PC-9 (cell line): ENCODE measurements around the gene AIF1L. TPM values are rescaled to one million over a fixed set of nuclear protein-coding genes. Genes with fewer than 3 reads are reported as not detected.
A peak's percentile ranks its signal among the peaks of the same experiment; 100 is the strongest.

Experiments
- BruUV-seq: library from RNA; stranded (reverse); fragments of 400-500 nt; replicated peaks from 2 replicates; lab custom pipeline; 2021; lab: Mats Ljungman, UMichigan
- CTCF ChIA-PET: fragments of 300-600 bp; sonication (Branson Sonifier 250); formaldehyde crosslinking; loops from one replicate; lab custom pipeline; 2022; ENCODE audit warnings: antibody characterized with exemption; lab: Charles Lee
- POLR2A ChIA-PET: fragments of 300-600 bp; sonication (Branson Sonifier 250); formaldehyde crosslinking; loops from one replicate; lab custom pipeline; 2022; ENCODE audit warnings: antibody characterized with exemption; ENCODE audit not compliant: unreplicated experiment; lab: Charles Lee
- DNase-seq, 2 experiments: peaks; one replicate each; pipeline versions ENCODE4 v3.0.0 to v3.0.0-alpha.2; 2015 to 2022; ENCODE audit warnings: mixed read lengths in 1 of 2
- H2AFZ ChIP-seq: fragments of 200-600 bp; sonication (generic); 2 replicates; pipeline ENCODE4 v1.8.1; 2017; ENCODE audit warnings: antibody characterized with exemption
- H3F3A ChIP-seq: fragments of 200-600 bp; sonication (generic); 2 replicates; pipeline ENCODE4 v1.8.1; 2017; ENCODE audit warnings: antibody characterized with exemption, mild to moderate bottlenecking, low read depth; ENCODE audit not compliant: insufficient read depth
- H3K27ac ChIP-seq: fragments of 200-600 bp; sonication (generic); 2 replicates; pipeline ENCODE4 v1.6.1; 2016; ENCODE audit warnings: mixed run types
- H3K27me3 ChIP-seq: fragments of 200-600 bp; sonication (generic); 2 replicates; pipeline ENCODE4 v1.6.1; 2016; ENCODE audit warnings: low read depth, mixed run types; ENCODE audit not compliant: insufficient read depth
- H3K36me3 ChIP-seq: fragments of 200-600 bp; sonication (generic); 2 replicates; pipeline ENCODE4 v1.6.1; 2016; ENCODE audit warnings: low read depth, mixed run types
- H3K4me1 ChIP-seq: fragments of 200-600 bp; sonication (generic); replicated peaks from 2 replicates; pipeline ENCODE4 v1.6.1; 2016; ENCODE audit warnings: mixed run types; ENCODE audit not compliant: insufficient read depth
- H3K4me2 ChIP-seq: fragments of 200-600 bp; sonication (generic); 2 replicates; pipeline ENCODE4 v1.6.1; 2017; ENCODE audit warnings: mixed run types
- H3K4me3 ChIP-seq: fragments of 200-600 bp; sonication (generic); 2 replicates; pipeline ENCODE4 v1.6.1; 2016; ENCODE audit warnings: mixed run types
- H3K79me2 ChIP-seq: fragments of 200-600 bp; sonication (generic); 2 replicates; pipeline ENCODE4 v1.6.1; 2017; ENCODE audit warnings: low read depth, mixed run types
- H3K9me2 ChIP-seq: fragments of 200-600 bp; sonication (generic); 2 replicates; pipeline ENCODE4 v1.8.1; 2017; ENCODE audit warnings: mild to moderate bottlenecking; ENCODE audit not compliant: insufficient read depth
- H3K9me3 ChIP-seq: fragments of 200-600 bp; sonication (generic); 2 replicates; pipeline ENCODE4 v1.8.1; 2016; ENCODE audit warnings: low read depth; ENCODE audit not compliant: insufficient read depth
- H4K20me1 ChIP-seq: fragments of 200-600 bp; sonication (generic); 2 replicates; pipeline ENCODE4 v1.8.1; 2017; ENCODE audit not compliant: insufficient read depth
- CTCF ChIP-seq: fragments of 200-600 bp; sonication (generic); conservative IDR thresholded peaks from 2 replicates; pipeline ENCODE4 v1.6.1; 2017; ENCODE audit warnings: mixed run types, antibody characterized with exemption, mild to moderate bottlenecking, moderate library complexity
- EZH2 ChIP-seq: fragments of 200-600 bp; sonication (generic); IDR thresholded peaks from 2 replicates; pipeline ENCODE4 v1.8.0; 2017; ENCODE audit warnings: antibody characterized with exemption, low read depth
- intact Hi-C: fragments of 100-400 bp; cut with micrococcal nuclease; formaldehyde crosslinking; loops from one replicate; pipeline ENCODE4 v1.10.0; 2022; ENCODE audit not compliant: unreplicated experiment
- total RNA-seq: library from RNA; stranded (reverse); gene quantifications from 2 replicates; pipeline ENCODE4 v1.2.3, GENCODE V29; 2021

AIF1L gene
- total RNA-seq, 1 experiment from 2014 or later = 87.3 TPM

- Histone ChIP-seq H3K4me2 (no peak overlapping the region), H3F3A (peaks cover 18% of the 10 kb centered on the region; the same call in 1 of the 2 replicates), H4K20me1 (no peaks in the 10 kb centered on the region), H3K27me3 (no peaks in the 10 kb centered on the region), H3K36me3 (no peaks in the 10 kb centered on the region; the same call in 1 of the 2 replicates), H2AFZ (no peak overlapping the region), H3K4me1 (peaks cover 10% of the 10 kb centered on the region), H3K9me2 (no peaks in the 10 kb centered on the region), H3K4me3 (no peak overlapping the region), H3K9me3 (no peaks in the 10 kb centered on the region), H3K27ac (no peak overlapping the region), H3K79me2 (peaks cover 17% of the 10 kb centered on the region)
- POLR2A ChIA-PET = no interaction called here
- TF ChIP-seq EZH2 = no peak
- TF ChIP-seq CTCF = no peak
- BruUV-seq = no TSS peak
- CTCF ChIA-PET = no interaction called here
- DNase-seq = no peak
- intact Hi-C loops = no loop called here
Observed at GRCh38 chr9:131122158-131122557, 25.8 kb downstream of the AIF1L start.

GRCh38 chr9:131125038-131125287, 28.6 kb downstream of the AIF1L start:
- DNase-seq = no peak
- peaks cover 25% of the 10 kb centered on the region for H3K36me3 ChIP-seq
- intact Hi-C loops = loop anchor here (1.0 kb wide), 1 partner anchor 67 kb away; no protein-coding TSS in a partner anchor

More at GRCh38 chr9:131125038-131125287, 28.6 kb downstream of the AIF1L start:
- Histone ChIP-seq H3K9me3 (no peaks in the 10 kb centered on the region), H3K27me3 (no peaks in the 10 kb centered on the region), H2AFZ (peak overlapping the region; percentile 87), H3K27ac (peak overlapping the region; percentile 76), H3F3A (peaks cover 21% of the 10 kb centered on the region; the same call in 1 of the 2 replicates), H3K4me2 (peak overlapping the region; percentile 93), H3K79me2 (peaks cover 25% of the 10 kb centered on the region), H3K9me2 (no peaks in the 10 kb centered on the region), H4K20me1 (no peaks in the 10 kb centered on the region), H3K4me3 (peak overlapping the region; percentile 91), H3K4me1 (peaks cover 10% of the 10 kb centered on the region)
- BruUV-seq = TSS peak; percentile 98
- TF ChIP-seq CTCF (no peak), EZH2 (no peak)
- ChIA-PET POLR2A (interaction anchor here (0.6 to 1.0 kb wide), 3 partner anchors 28 to 201 kb away, joined by 5 to 7 read pairs (median 6); partner anchors contain the start of gene AIF1L), CTCF (interaction anchor here (0.6 to 1.0 kb wide), 5 partner anchors 20 to 71 kb away, joined by 3 to 17 read pairs (median 5); no protein-coding TSS in a partner anchor)
